HG02678 (cell line): ENCODE results near the gene ACAN.

ENCODE experiments used
- ATAC-seq: cut with Tn5 transposase; IDR thresholded peaks from one replicate; pipeline ENCODE4 v1.9.1; 2021; ENCODE audit warnings: mild to moderate bottlenecking, moderate library complexity; ENCODE audit not compliant: unreplicated experiment

Gene ACAN

DNA sequence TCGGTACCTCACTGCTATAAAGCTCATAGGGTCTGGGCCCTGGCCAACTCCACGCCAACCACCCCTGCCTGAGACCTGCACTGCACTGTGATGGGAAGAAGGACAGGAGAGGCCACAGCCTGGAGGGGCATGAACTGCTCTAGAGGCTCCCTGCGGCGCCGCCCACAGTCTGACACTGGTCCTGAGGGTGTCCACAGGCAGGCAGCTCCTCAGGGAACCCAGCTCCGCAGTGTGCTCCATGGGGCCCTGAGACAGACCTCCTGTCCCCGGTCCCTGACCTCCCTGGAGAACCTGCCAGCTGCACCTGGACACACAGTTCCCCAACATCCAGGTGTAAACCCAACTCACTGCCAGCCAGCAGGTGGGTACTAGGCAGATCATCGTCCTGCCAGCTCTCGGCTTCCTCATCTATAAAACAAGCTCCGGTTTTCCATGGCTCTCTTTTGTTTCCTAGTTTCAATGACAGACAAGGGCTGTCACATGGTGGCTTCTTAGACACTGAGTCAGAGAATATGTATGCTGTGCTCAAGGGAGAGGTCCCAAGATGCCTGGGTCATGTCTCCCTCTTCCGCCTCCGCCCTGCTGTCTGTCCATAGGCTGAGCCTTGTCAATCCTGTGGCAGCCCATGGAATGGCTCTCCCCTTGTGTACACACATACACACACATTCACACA lies 97.2 kb downstream of the ACAN start:
- ATAC-seq, result no peak

DNA sequence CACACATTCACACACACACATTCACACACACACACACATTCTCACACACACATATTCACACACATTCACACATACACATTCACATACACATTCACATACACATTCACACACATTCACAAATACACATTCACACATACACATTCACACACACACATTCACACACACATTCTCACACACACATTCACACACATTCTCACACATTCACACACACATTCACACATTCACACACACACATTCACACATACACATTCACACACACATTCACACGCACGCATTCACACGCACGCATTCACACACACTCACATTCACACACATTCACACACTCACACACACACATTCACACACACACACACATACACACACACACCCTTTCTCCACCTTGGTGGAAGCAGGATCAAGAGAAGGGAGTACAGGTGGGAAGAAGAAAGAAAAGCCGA lies 97.8 kb downstream of the ACAN start:
- no peak for ATAC-seq

DNA sequence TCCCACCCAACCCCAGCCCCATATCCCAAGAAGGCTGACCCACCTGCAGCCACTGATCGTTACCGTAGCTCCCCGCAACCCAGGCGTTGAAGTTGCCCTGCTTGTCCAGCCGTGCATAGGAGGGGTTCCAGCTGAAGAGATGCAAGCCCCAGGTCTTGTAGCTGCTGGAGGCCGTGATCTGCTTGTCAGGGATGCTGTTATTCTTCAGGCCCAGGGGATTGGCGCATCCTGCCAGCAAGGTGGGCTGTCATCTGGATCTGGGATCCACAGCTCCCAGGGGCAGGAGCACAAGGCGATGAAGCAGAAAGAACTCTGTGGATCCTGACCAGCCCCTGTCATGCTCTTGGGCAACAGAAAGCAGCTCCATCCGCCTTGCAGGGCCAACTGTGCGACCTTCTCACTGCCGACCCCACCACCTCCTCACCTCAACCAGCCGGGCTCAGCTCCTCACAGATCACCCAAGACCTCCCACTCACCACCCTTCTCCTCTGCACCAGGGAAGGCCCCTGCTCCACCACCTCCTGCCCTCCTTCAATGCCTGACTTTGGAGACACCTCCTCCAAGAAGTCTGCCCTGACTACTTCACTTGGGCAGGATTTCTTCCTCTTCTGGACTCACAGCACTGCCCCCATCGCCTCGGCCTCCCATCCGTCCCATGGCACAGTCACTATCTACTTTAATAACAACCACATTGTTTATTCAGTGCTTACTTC lies 98.4 kb downstream of the ACAN start:
- no peak for ATAC-seq

DNA sequence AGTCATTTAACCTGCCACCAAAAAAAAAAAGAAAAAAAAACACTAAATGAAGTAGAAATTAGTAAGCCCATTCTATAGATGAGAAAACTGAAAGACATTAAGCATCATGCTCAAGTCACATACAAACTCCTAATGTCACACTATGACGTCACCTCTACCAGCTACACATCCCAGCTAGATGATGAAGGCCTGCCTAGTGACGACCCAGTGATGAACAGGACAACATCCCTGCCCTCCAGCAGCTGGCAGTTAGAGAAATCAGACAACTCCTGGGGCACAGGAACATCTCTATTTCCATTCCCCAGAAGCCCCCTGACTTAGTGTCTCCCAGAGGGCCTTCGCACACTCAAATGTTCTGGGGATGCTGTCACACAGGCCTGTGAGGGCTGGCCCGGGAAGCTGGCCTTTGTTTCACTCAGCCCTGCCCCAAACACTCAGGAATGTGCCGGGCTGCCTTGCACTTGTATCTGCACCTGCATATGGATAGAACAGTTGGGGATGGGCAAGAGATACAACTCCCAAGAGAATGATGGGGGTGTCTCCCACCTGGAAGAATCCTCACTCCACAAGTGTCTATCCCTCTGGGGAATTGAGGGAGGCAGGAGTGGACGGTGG lies 99.1 kb downstream of the ACAN start:
- no peak for ATAC-seq

DNA sequence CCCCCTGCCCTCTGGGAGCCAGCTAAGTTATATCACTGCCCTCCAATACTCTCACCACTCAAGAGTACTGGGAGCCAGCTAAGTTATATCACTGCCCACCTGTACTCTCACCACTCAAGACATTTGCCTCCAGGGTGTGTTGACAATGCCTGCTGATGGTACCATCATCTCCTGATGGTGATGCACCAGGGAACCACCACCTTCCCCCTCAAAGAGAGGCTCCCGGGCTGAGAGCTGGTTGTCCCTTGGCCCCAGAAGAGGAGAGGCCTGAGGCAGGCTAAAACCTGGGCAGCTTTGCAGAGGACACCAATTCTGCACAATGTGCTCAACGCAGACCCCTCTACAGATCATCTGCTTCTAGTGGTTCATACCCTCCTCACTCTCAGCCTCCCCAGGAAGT lies 99.6 kb downstream of the ACAN start:
- ATAC-seq, result no peak

DNA sequence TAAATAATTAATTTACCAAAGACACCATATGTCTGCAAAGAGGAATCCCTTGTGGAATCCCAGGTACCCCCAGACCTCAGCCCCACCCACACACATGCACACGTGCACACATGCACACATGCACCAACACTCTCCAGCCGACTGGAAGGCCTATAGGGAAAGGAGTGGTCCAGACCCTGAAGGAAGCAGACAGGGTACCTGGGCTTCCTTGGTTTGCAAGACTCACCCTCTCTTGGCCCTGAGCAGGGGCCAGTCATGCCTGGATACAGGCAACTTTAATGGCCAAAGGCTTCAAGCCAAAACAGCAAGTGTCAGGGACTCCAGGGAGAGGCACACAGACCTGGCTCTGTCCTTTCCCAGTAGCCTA lies 101.0 kb downstream of the ACAN start:
- no peak for ATAC-seq

DNA sequence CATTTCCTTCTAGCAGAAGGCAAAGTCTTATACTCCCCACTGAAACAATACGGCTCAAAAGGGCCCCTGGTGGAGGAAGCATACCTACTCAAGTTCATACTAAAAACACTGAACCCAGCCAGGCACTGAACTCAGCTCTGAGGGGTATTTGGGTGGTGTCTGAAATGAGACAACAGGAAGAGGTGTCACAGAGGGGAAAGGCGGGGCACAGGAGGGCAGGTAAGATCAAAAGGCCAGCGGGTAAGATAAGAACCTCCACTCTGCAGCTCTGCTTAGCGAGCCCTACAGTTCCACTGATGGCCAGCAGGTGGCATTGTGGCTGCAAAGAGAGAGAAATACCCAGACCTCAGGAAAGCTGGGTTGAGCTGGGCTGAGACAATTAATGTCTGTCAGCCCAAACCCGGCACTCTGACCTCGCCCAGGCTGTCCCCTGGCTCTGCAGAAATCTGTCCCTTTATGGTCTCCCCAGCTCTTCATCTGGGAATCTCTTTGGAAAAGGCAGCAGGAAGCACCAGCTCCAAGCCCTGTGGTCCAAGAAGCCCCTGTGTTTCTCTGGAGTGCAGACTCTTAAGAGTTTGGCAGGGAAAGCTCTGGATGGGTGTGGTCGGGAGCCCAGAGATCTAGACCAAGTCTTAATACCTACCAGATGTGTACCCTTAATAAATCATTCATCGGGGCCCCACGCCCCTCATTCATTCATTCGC lies 101.5 kb downstream of the ACAN start:
- peak; percentile 75 for ATAC-seq

DNA sequence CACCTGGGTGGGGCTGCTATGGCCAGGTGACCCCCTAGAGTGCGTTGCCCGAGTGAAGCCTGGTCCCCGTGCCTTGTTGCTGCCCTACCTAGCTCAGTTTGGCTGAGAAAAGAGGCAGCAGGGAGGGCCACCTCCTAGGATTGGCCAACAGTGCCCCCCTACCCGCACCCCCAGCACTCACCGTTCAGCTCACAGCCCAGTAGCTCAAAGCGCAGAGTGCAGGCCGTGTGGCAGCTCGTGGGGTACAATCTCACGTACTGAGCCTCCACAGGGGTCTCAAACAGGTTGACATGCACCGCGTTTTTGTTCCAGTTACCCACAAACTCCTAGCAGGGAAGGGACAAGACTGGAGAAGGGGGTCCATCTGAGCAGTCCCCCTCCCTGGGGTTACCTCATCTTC lies 102.3 kb downstream of the ACAN start:
- no peak for ATAC-seq

DNA sequence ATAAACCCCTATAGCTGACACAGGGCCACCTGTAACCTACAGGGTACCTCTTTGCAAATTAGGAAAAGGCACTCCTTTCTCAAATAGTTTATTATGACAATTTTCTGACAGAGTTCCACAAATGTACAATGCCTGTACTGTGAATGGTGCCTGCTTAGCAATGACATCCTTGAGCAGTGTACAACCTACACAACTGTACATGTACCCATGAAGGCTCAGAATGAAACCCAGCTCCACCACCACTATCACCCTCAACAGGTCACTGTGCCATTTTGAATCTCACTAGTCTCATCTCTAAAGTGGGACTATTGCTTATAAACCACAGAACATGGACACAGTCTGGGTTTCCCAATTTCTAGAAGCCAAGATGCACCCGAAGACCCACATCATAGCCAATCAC lies 102.9 kb downstream of the ACAN start:
- ATAC-seq, result no peak

DNA sequence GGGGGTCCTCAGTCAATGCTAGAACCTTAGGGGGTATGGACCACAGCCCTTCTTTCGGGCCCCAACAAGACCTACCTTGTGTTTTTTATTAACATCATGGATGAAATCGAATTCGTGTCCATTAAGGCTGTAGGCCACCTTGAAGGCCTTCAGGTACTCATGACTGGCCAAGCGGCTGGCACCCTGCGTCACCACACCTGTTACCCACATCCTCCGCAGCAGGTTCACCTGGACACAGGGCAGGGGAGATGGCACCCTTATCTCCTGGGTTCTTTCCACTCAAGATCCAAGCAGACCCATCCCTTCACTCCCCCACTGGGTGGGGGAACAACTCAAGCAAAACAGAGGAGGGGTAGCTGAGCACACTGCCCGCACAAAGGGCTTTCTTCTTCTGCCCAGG lies 103.3 kb downstream of the ACAN start:
- ATAC-seq, result no peak

DNA sequence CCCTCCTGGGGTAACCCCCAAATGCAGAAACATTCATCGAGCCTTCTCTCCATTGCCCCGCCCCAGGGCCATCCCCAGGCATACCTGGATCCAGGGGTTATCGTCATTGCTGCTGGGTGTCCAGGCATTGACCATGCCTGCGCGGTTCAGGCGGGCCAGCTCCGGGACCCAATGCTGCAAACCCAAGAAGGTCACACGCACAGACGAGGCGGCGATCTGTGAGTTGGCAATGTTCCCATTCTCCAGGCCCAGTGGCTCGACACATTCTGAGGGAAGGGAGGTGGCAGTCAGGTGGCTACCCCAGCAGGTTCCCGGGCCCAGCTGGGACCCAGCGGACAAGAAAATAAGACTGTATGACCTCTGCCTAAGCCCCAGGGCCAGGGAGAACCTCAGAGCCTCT lies 103.9 kb downstream of the ACAN start:
- no peak for ATAC-seq

DNA sequence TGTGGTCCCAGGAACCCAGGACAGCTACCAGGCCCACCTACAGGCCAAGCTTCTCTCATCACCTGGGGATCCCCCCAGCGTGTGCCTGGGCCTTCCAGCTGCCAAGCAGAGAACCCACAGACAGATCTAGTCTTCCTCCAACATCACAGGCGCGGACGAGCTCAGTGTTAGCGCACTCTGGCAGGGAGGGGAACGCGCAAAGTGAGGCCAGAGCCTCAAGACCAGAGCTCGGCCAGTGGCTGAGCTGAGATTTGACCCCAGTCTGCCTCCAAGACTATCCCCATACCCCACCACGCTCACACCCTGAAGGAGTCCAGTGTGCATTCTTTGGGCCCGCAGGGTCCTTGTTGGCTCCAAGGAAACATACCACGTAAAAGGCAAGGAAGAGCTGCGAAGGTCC lies 104.9 kb downstream of the ACAN start:
- no peak for ATAC-seq

DNA sequence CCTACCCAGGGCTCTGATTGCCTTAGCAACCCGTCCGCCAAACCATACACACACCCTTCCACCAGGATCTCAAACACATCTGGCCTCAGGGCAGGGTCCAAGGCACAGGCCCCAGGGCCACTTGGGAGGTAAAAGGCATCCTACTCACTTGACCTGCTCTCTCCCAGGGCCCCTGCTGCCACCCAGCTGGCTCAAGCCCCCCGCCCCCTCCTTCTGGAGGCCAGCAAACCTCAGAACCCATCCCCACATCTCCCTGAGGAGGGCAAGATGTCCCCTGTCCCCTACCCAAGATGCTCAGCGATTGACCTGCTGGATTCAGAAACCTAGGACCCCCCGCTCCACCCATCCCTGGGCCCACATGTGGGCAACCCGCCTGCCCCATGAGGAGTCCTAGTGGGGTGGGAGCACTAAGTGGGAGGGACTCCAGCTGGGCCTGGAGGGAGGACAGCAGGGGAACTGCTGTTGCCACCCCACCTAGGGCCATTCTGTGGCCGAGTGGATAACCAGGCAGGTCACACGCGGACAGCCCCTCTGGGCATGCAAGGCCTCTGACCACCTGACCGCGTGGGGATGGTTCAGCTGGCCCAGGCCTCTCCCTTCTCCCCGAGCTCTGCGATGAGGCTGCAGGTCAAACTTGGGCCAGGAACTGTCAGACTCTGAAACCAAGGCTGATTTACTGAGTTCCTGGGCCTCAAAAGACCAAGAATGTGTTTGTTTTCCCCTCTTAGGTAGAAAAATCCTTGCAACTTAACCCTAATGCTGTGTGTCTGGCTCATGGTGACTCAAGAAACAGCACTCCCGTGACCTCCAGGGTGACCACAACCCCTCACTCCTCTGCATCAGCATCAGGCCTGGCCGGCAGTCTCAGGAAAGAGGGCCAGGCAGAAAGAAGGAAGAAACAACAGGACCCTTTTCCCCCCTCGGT lies 105.7 kb downstream of the ACAN start:
- ATAC-seq, result no peak

DNA sequence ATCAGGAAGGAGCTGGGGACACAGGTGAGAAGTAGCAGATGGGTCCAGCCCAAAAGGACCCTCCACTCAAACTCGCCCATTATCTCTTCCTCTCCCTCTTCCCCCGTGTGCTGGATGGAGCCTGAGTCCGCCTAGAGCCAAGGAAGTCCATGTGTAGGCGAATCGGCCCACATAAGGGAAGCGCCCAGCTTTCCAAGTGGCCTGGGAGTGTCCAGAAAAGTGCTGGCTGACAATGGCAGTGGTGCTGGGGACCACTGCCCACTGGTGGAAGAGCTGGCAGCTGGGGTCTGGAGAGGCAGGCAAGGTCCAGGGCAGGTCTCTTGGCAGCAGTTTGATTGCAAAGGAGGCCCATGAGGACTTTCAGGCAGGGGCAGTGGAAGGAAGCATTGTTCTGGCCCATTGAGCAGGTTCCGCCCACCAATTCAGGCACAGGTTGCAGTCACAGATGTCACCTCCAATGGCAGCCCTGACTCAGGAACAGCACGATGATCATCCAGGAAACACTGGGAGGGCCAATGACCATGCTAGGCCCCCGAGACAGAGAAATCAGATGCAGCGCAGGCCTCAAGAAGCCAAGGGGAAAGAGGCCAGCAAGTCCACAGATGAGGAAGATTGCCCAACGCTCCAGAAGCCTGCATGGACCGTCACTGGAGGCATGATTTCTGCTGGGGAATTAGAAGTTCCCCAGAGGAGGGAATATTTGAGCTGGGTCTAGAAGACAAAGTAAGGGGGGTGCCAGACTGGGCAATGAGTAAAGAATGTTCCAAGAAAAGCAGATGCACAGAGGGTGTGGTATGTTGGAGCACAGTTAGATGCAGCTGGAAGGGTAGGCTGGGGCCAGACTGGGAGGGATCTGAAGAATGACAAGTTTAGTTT lies 107.0 kb downstream of the ACAN start:
- ATAC-seq, result no peak

DNA sequence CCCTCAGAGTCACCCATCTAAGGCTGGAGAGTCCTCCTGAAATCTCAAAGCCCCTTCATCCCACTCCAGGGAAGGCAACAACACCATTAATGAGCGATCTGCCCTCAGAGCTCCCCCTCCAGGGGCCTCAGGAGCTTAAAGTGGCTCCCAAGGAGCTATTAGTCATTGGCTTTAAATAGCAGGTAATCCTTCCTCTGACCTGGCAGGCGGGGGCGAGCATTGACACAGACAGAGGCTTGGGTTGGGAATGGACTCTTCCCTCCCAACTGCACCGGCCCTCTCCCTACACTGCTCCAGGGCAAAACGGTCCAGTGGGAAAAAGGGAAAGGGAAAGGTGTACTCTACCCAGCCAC lies 108.5 kb downstream of the ACAN start:
- ATAC-seq, result no peak

DNA sequence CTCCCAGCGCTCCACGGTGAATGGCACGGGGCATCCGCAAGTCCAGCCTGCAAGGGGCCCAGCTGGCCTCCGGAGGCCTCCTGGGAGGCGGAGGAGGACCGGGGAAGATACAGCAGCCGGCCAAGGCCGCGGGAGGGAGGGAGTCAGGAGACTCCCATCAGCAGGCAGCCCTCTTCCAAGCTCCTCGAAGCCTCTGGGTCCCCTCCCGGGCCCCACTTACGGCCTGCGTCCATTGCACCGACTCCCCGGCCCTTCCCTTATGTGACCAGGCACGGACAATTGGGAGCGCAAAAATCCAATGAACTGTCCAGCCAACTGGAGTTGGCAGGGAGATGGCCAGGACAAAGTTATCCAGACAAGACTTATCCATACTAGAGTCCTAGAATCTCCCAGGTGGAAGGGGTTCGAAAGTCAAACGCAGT lies 109.3 kb downstream of the ACAN start:
- ATAC-seq, result no peak

DNA sequence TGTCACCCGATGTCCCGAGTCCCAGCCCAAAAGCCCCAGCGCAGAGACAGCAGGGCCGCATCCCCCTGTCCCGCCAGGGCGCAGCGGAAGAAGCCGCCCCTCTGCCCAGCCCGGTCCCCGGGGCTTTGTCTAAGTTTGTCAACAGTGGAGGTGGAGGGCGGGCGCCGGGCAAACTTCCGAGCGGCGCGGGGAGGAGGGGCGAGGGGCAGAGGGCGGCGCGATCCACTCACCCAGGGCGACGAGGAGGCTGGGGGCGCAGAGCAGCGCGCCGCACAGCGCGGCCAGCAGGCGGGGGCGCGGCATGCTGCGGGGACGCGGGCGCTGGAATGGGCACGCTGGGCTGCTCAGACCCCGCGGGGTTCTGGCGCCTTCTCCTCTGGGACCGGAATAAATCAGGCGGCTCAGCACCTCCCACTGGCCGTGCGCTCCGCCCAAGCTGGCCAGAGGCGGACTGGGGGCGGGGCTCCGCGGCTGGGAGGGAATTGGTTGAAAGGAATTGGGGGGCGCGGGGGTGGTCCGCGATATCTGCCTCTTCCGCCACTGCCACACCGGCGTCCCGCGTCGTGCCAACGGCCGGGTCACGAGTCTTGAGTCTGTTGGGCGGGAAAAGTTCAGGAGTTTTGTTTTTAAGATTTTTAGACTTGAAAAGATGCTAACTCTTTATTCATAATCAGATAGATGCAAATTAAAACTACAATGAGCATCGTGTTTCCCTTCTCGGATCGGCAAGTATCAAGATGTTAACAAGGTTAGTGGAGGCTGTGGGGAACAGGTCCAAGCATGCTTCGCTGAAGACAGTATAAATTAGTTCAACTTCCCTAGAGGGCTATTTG lies 110.0 kb downstream of the ACAN start, which contains the start of gene MFGE8:
Gene MFGE8 (minus strand): TSS at position 363 of the 833 bp plus-strand sequence. CDS start 60 bp downstream, at position 303.
- ATAC-seq, result peak; percentile 89

DNA sequence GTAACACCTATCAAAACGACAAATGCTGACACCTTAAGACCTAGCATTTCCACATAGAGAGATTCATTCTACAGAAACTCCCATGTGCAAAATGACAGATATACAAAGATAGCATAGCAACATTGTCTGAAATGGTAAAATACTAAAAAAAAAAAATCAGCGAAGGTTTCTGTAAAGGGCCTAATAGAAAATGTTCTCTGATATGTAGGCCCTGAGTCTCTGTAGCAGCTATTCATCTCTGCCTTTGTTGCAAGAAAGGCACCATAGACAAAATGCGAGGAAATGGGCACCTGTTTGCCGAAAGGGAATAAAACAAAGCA lies 110.6 kb downstream of the ACAN start:
- no peak for ATAC-seq

DNA sequence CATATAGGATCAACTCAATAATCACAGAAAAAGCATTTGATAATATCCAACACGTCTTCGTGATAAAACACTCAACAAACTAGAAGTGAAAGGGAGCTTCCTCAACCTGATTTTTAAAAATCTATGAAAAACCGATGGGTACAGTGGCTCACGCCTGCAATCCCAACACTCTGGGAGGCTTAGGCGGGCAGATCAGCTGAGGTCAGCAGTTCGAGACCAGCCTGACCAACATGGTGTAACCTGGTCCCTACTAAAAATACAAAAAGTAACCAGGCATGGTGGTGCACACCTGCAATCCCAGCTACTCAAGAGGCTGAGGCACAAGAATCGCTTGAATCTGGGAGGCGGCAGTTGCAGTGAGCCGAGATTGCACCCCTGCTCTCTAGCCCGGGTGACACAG lies 112.1 kb downstream of the ACAN start:
- no peak for ATAC-seq
